Activated CD4-positive, alpha-beta T cell treated with anti-CD3 and anti-CD28 coated beads, Interleukin-2, amount 10 ng/mL, durations not matched to agents 24 days and 14 days (primary cell): ENCODE results near the gene APC2. TPM values are rescaled to one million over a fixed set of nuclear protein-coding genes. Genes with fewer than 3 reads are reported as not detected.

ENCODE experiments used
- DNase-seq: peaks from one replicate; pipeline ENCODE4 v3.0.0; 2022
- H3K27ac Mint-ChIP-seq: one replicate; pipeline ENCODE4 v1.8.0; 2022; ENCODE audit warnings: mild to moderate bottlenecking, mixed read lengths
- H3K27me3 Mint-ChIP-seq: one replicate; pipeline ENCODE4 v1.8.0; 2022; ENCODE audit warnings: mixed read lengths
- H3K36me3 Mint-ChIP-seq: one replicate; pipeline ENCODE4 v1.8.0; 2022; ENCODE audit warnings: low read depth, mild to moderate bottlenecking, mixed read lengths
- H3K4me1 Mint-ChIP-seq: one replicate; pipeline ENCODE4 v1.8.0; 2021; ENCODE audit warnings: mixed read lengths
- H3K4me3 Mint-ChIP-seq: one replicate; pipeline ENCODE4 v1.8.0; 2022; ENCODE audit warnings: mild to moderate bottlenecking, moderate library complexity, mixed read lengths
- H3K9me3 Mint-ChIP-seq: one replicate; pipeline ENCODE4 v1.8.0; 2021; ENCODE audit warnings: mixed read lengths
- intact Hi-C: fragments of 100-400 bp; cut with micrococcal nuclease; formaldehyde crosslinking; loops from one replicate; pipeline ENCODE4 v1.15.1; 2023
- total RNA-seq: library from RNA; stranded (reverse); gene quantifications from 2 replicates; pipeline ENCODE4 v1.2.3, GENCODE V29; 2022

Gene APC2
- total RNA-seq, 1 donor from 2014 or later: 0.16 TPM

- peaks cover 17% of the 10 kb centered on the region for H3K27me3 Mint-ChIP-seq
- no peaks in the 10 kb centered on the region for H3K4me1 Mint-ChIP-seq
- H3K4me3 Mint-ChIP-seq: no peak overlapping the region
- H3K36me3 Mint-ChIP-seq: no peaks in the 10 kb centered on the region
- no peak overlapping the region for H3K27ac Mint-ChIP-seq
- H3K9me3 Mint-ChIP-seq: no peaks in the 10 kb centered on the region
- intact Hi-C loops: no loop called here
- DNase-seq: no peak
These were observed 70.4 kb downstream of the APC2 start for GRCh38 chr19:1520203-1520780.

DNA sequence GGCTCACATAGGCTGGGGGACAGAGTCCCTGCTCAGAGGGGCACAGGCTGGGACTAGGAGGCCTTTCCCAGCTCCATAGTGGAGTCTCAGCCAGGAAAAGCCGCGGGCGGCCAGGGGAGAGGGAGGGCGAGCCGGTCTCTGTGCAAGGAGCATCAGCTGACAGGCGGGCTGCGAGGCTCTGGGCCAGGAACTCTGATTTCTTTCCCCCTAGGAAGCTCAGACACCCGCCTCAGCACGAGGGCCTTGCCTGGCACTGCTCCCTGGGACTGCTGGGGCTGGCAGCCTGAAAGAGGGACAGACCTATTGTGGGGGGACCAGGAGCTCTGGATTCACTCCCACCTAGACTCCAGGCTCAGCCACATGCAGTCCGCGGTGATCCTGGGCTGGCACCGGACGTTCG lies 71.7 kb downstream of the APC2 start:
- intact Hi-C loops: no loop called here
- Mint-ChIP-seq H3K27ac (no peak overlapping the region), H3K27me3 (peaks cover 20% of the 10 kb centered on the region), H3K4me3 (no peak overlapping the region), H3K36me3 (no peaks in the 10 kb centered on the region), H3K9me3 (no peaks in the 10 kb centered on the region), H3K4me1 (no peaks in the 10 kb centered on the region)
- DNase-seq: no peak

- H3K9me3 Mint-ChIP-seq: no peaks in the 10 kb centered on the region
- DNase-seq: no peak
- H3K4me1 Mint-ChIP-seq: no peaks in the 10 kb centered on the region
- H3K27ac Mint-ChIP-seq: no peak overlapping the region
- intact Hi-C loops: no loop called here
- no peak overlapping the region for H3K4me3 Mint-ChIP-seq
- peaks cover 20% of the 10 kb centered on the region for H3K27me3 Mint-ChIP-seq
- no peaks in the 10 kb centered on the region for H3K36me3 Mint-ChIP-seq
These were observed 72.1 kb downstream of the APC2 start for GRCh38 chr19:1522061-1522460.

DNA sequence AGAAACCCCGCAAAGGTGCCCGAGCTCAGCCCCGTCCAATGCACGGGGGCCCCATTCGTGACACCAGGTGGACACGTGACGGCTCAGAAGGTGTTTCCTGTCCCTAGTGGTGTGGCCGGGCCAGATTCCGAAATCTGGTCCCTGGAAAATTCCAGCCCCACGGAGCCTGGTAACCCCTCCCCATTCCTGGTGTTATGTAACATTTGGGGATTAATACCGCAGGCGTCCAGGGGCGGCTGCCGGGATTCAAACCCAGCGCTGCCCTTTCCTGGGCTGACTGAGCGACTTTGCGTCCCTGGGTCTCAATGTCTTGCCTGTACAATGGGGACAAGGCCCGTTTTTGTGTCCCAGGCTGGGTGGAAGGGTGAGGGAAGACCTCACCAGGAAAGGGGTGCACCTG lies 72.9 kb downstream of the APC2 start:
- intact Hi-C loops: no loop called here
- Mint-ChIP-seq H3K36me3 (no peaks in the 10 kb centered on the region), H3K4me3 (no peak overlapping the region), H3K27ac (no peak overlapping the region), H3K4me1 (no peaks in the 10 kb centered on the region), H3K9me3 (no peaks in the 10 kb centered on the region), H3K27me3 (peaks cover 20% of the 10 kb centered on the region)
- DNase-seq: no peak

Other genes with a start within 250 kb of the APC2 start
- 70.3 and 70.9 TPM in 2 replicates for gene STK11, start 244.3 kb upstream of the APC2 start, total RNA-seq
- 1.7 and 1.9 TPM in 2 replicates for gene CBARP, start 212.1 kb upstream of the APC2 start, total RNA-seq
- gene ATP5F1D, start 208.4 kb upstream of the APC2 start, total RNA-seq: 254 and 269 TPM in 2 replicates
- gene MIDN, start 201.5 kb upstream of the APC2 start, total RNA-seq: 72.3 and 82.4 TPM in 2 replicates
- gene CIRBP, start 180.8 kb upstream of the APC2 start, total RNA-seq: 237 TPM in 2 replicates
- 115 and 126 TPM in 2 replicates for gene FAM174C, start 174.6 kb upstream of the APC2 start, total RNA-seq
- not detected in 2 replicates for gene EFNA2, start 164.2 kb upstream of the APC2 start, total RNA-seq
- gene NDUFS7, start 66.2 kb upstream of the APC2 start, total RNA-seq: 108 and 110 TPM in 2 replicates
- 28.8 and 32.6 TPM in 2 replicates for gene GAMT, start 48.6 kb upstream of the APC2 start, total RNA-seq
- 299 and 323 TPM in 2 replicates for gene DAZAP1, start 42.5 kb upstream of the APC2 start, total RNA-seq
- gene RPS15, start 11.7 kb upstream of the APC2 start, total RNA-seq: 1,536 and 1,542 TPM in 2 replicates
- 34.0 and 38.0 TPM in 2 replicates for gene C19orf25, start 29.1 kb downstream of the APC2 start, total RNA-seq
- gene PCSK4, start 40.2 kb downstream of the APC2 start, total RNA-seq: 1.0 and 1.6 TPM in 2 replicates
- gene REEP6, start 41.1 kb downstream of the APC2 start, total RNA-seq: 1.1 and 1.7 TPM in 2 replicates
- 5.4 and 6.6 TPM in 2 replicates for gene ADAMTSL5, start 62.9 kb downstream of the APC2 start, total RNA-seq
- gene PLK5, start 74.0 kb downstream of the APC2 start, total RNA-seq: not detected in 2 replicates
- 15.9 and 16.1 TPM in 2 replicates for gene MEX3D, start 118.2 kb downstream of the APC2 start, total RNA-seq
- 132 and 140 TPM in 2 replicates for gene MBD3, start 142.7 kb downstream of the APC2 start, total RNA-seq
- gene UQCR11, start 155.3 kb downstream of the APC2 start, total RNA-seq: 194 and 195 TPM in 2 replicates
- 147 and 154 TPM in 2 replicates for gene TCF3, start 202.5 kb downstream of the APC2 start, total RNA-seq